Neural cell (in vitro differentiated cells): Measurements from ENCODE around the gene TARS3.

Source experiments
- CTCF ChIP-seq: fragments of 450-650 bp; IDR thresholded peaks from 2 replicates; pipeline ENCODE4 v1.5.1; 2014; ENCODE audit warnings: antibody characterized with exemption, mild to moderate bottlenecking, moderate library complexity; ENCODE audit not compliant: poor library complexity, severe bottlenecking
- EP300 ChIP-seq: fragments of 450-650 bp; conservative IDR thresholded peaks from 2 replicates; pipeline ENCODE4 v1.6.1; 2014; ENCODE audit warnings: antibody characterized with exemption, mild to moderate bottlenecking, moderate library complexity; ENCODE audit not compliant: poor library complexity, severe bottlenecking
- EZH2 ChIP-seq: fragments of 200-600, 300-800 bp; shearing (Covaris generic), sonication (generic); IDR thresholded peaks from 2 replicates; pipeline ENCODE4 v1.6.1; 2014; ENCODE audit warnings: antibody characterized with exemption, low read length, borderline replicate concordance, mild to moderate bottlenecking; ENCODE audit not compliant: insufficient read depth, poor library complexity, severe bottlenecking
- RAD21 ChIP-seq: fragments of 450-650 bp; conservative IDR thresholded peaks from 2 replicates; pipeline ENCODE4 v1.6.1; 2014; ENCODE audit warnings: antibody characterized with exemption, mild to moderate bottlenecking, moderate library complexity
- REST ChIP-seq: IDR thresholded peaks from 2 replicates; pipeline ENCODE4 v1.6.1; 2012; ENCODE audit warnings: borderline replicate concordance
- SMC3 ChIP-seq: fragments of 450-650 bp; conservative IDR thresholded peaks from 2 replicates; pipeline ENCODE4 v1.6.1; 2014; ENCODE audit warnings: antibody characterized with exemption, mild to moderate bottlenecking, moderate library complexity; ENCODE audit not compliant: poor library complexity

GRCh38 chr15:101617390-101617965 is 106.8 kb downstream of the TARS3 start:
- TF ChIP-seq SMC3 (no peak), CTCF (no peak), RAD21 (no peak), EP300 (no peak), EZH2 (no peak), REST (no peak)
